HG03196 (cell line): ENCODE data around the gene NT5E.
"Not testable (repeated sequence)": the region's sequence is repeated elsewhere in the genome, so short reads cannot be mapped to it uniquely, and the experiment has no call there.

Experiments
- ATAC-seq: cut with Tn5 transposase; IDR thresholded peaks from one replicate; pipeline ENCODE4 v1.9.1; 2021; ENCODE audit not compliant: unreplicated experiment

Gene NT5E

DNA sequence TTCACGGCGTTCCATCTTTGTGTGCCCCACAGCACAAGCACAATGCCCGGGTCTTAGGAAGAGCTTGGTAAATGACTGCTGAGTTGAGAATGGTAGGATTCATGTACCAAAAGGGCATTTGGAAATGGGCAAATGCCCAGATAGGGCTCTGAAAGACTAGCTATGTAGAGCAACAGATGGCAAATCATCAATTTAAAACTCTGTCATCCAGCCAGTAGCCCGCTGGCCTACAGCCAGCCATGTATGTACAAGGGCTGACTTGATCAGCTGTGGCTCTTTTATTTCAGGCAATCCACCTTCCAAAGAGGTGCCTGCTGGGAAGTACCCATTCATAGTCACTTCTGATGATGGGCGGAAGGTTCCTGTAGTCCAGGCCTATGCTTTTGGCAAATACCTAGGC lies 35.1 kb downstream of the NT5E start:
- ATAC-seq = no peak

DNA sequence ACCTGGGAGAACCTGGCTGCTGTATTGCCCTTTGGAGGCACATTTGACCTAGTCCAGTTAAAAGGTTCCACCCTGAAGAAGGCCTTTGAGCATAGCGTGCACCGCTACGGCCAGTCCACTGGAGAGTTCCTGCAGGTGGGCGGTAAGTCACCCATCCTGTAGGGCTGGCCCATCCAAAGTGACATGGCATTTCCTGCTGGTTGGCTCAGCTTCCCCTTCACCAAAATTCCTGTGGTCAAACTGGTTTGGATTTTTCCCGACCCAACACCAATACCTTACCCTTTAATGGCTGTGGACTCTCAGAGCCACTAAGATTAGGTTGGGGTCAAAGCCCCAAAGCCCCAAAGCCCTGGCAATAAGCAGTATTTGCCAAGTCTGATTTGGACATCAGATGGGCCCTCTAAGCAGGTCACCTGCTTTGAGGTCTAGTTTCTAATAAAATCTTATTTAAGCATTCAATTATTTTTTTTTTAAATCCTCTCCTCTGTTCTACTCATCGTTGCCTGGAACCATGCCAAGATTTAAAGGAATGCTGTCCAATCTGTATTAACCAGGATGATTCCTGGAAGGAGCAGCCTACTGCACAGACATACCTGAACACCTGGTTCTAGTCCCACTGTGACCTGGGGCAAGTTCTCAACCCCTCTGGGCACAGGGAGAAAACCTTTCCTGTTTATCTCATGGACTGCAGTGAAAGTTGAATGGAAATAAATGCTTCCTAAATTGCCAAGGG lies 40.8 kb downstream of the NT5E start:
- no peak for ATAC-seq

DNA sequence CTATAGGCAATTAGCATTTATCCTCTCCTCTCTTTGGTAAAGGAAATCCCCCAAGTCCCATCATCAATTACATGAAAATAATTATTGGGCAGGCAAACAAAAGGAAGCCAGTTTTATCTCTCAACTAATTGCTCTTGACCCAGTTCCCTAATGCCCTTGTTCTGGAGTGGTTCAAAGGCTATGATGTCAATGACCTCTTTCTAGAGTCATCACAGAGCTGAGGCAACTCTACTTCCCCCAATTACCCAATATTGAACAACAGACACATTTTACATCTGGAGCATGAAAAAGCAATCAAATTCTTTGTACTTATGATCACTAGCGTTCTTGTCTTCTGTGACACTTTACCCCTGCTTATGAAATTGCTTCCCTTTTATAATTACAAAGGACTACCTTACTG lies 43.5 kb downstream of the NT5E start:
- no peak for ATAC-seq

DNA sequence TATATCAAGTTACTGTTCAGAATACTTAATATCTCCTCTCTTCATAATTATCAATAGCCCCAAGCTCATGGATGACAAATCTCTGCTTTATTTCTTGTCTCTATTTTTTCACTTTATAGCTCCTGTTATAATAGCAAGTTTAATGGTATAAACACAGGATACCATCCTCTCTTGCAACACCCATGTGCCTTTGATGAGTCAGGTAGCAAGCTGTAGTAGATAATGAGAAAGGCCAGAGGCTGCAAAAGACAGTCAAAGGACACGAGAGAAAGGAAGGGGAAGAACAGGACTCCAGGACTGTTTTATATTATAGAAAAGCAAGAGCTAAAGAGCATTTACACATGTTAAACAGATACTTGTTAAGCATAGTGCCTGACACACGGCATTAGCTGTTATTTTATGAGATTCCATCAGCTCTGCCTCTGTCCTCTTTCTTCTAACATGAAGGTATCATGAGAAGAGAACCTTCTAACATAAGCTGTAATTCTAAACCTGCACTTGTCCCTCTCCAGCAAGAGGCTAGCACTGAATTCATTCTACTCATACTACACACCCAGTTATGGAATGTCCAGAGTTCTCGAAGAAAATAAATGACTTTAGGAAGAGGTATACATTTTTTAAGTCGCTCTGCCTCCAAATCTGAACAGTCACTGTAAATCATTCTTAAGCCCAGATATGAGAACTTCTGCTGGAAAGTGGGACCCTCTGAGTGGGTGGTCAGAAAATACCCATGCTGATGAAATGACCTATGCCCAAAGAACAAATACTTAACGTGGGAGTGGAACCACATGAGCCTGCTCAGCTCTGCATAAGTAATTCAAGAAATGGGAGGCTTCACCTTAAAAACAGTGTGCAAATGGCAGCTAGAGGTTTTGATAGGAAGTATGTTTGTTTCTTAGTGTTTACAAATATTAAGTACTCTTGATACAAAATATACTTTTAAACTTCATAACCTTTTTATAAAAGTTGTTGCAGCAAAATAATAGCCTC lies 45.0 kb downstream of the NT5E start:
- no peak for ATAC-seq

DNA sequence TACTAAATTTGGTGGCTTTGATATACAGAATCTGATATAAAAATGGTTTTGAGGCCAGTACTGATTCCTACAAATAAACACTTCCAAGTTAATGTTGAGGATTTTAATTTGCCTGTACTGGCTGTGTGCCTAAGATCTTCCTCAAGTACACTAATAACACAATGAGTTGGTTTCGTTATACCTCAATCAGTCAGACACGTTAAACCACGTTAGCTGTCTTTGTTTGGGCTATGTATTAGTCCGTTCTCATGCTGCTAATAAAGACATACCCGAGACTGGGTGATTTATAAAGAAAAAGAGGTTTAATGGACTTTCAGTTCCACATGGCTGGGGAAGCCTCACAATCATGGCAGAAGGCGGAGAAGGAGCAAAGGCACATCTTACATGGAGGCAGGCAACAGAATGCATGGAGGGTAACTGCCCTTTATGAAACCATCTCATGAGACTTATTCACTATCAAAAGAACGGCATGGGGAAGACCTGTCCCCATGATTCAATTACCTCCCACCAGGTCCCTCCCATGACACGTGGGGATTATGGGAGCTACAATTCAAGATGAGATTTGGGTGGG lies 46.2 kb downstream of the NT5E start:
- no peak for ATAC-seq

DNA sequence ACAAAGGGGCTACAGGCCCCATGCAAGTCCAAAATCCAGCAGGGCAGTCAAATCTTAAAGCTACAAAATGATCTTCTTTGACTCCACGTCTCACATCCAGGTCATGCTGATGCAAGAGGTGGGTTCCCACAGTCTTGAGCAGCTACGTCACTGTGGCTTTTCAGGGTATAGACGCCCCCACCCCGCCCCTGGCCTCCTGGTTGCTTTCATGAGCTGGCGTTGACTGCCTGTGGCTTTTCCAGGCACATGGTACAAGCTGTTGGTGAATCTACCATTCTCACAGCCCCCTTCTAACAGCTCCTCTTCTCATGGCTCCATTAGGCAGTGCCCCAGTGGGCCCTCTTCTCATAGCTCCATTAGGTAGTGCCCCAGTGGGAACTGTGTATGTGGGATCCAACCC lies 47.0 kb downstream of the NT5E start:
- no peak for ATAC-seq

DNA sequence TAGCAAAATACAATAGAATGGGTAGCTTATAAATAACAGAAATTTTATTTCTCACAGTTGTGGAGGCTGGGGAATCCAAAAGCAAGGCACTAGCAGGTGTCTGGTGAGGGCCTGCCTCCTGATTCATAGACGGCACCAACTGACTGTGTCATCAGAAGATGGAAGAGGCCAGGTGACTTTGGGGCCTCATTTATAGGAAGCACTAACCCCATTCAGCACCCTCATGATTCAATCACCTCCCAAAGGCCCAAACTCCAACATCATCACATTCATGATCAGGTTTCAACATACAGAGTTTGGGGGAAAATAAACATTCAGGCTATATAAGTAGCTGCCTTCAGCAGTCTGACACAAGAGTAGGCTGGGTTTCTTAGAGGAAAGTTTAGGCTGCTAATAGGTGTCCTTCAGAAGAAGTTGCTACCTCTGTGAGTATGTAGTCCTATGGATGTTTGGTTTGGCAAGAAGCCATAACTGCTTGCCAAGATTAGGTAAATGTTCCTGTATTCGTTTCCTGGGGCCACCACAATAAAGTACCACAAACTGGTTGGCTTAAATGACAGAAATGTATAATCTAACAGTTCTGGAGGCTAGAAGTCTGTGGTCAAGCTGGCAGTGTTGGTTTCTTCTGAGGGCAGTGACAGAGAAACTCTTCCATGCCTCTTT lies 48.8 kb downstream of the NT5E start:
- ATAC-seq = no peak

DNA sequence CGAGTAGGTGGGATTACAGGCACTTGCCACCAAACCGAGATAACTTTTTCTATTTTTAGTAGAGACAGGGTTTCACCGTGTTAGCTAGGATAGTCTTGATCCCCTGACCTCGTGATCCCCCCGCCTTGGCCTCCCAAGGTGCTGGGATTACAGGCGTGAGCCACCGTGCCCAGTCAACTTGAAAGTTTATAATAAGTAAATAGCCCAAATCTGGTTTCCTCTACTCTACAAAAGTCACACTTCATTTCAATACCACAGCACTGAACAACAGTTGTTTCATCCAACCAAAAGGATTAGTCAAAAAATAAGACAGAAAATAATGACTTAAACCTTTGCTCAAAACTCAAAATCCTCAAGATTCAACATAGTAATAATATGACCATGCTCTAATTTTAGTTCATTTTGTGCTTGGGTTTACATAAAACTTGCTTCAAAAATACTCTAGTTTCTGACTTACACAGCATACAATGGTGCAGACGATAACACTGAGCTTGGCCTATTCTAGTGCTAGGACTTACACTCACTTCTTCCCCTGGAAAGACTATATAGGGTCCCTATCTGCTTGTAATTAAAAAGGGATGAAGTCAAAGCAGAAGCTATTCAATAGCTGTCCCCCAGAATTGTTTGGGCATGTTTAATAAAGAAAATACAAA lies 56.7 kb downstream of the NT5E start:
- no peak for ATAC-seq

DNA sequence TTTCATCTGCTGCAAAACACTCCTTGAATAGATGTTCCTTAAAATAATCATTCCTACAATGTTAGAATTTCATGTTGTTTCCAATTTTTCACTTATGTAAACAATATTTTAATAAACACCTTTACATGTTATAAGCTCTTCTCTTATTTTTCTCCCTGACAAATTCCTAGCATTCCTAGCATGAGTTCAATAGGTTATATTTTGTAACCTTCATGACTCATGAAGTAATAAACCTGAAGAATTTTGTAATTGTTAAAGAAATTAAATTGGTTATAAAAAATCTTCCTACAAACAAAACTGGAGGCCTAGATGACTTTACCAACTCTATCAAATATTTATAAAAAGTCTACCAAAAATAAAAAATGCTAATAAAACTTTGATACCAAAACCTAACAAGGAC lies 66.3 kb downstream of the NT5E start:
- no peak for ATAC-seq

DNA sequence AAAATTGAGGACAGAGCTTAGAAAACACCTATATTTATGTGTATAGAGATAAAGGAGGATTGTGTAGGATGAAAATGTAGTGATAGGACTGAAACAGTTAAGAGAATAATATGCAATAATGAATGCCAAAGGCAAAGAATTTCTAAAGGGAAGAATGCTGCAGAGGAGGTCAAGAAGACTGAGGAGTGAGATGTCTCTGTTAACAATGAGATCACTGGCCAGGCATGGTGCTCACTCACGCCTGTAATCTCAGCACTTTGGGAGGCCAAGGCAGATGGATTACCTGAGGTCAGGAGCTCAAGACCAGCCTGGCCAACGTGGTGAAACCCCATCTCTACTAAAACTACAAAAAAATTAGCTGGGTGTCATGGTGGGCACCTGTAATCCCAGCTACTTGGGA lies 74.4 kb downstream of the NT5E start:
- ATAC-seq = not testable (repeated sequence)

DNA sequence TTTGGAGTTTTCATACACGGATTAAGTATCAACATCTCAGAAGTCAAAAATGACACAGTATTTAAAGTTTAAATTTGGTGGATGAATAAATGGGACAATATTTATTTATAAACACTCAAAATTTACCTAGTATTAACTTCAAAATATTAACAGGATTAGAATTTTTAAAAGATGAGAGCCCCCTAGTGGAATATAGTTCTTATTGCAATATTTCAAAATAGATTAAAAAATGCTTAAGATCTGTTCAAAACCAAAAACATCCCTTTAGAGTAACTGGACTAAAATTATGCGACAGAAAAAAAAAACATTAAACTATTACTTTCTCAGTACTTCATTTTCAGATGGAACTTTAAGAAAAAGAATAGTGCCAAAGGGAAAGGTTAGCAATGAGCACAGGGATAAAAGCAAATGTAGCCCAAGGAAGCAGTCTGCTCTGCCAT lies 87.2 kb downstream of the NT5E start:
- no peak for ATAC-seq

DNA sequence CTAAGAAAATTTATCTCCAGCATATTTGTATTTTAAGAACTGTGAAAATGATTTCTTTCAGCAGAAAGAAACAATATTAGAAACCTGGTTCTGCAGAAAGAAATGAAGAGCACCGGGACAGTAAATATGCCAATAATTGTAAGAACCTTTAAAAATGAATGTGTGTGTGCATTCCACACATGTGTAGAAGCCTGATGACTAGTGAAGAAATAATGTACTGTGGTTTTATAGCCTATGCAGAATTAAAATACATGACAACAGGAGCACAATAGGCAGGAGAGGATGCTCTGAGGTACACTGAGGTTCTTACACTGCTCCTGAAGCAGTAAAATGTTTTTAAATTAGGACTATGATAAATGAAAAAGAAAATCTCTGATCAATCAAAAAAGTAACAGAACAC lies 94.9 kb downstream of the NT5E start:
- ATAC-seq = no peak
